ENCODE data around the gene ALDH3A2.

Gene ALDH3A2

GRCh38 chr17:19648475-19649273 lies at the start of gene ALDH3A2:
Gene ALDH3A2 (plus strand): TSS chr17:19648751. CDS start chr17:19648972, 221 bp downstream.
- Histone ChIP-seq H3K36me3 (ENCODE audit: control insufficient read depth in 2 of 2, insufficient read depth in 1 of 2, low read length in 2 of 2) (peaks cover 6 to 24% of the 10 kb centered on the region in 2 experiments; a peak in 2 of 3 replicates), H3K27ac (ENCODE audit: extremely low read depth, low read depth, low read length) (peak within 1 kb of the TSS; percentile 74), H3K4me3 (ENCODE audit: low read depth, low read length) (peak within 1 kb of the TSS; percentile 86), H3K4me1 (ENCODE audit: control insufficient read depth, insufficient read depth, low read length) (peaks cover 21% of the 10 kb centered on the region), H3K9me3 (ENCODE audit: control insufficient read depth, insufficient read depth, low read depth, low read length) (no peaks in the 10 kb centered on the region)
- POLR2A ChIA-PET = interaction anchor here (0.5 to 2.7 kb wide), 38 partner anchors 8 to 329 kb away, joined by 3 to 29 read pairs (median 4); partner anchors contain the start of genes AKAP10, MAPK7, SLC47A1 and ULK2
- CTCF ChIA-PET = interaction anchor here (0.6 to 5.1 kb wide), 15 partner anchors 11 to 1509 kb away, joined by 3 to 35 read pairs (median 4); partner anchors contain the start of gene B9D1
- TF ChIP-seq ZNF302 (tag by site-specific recombination; IDR thresholded peaks at IDR 0.05; ENCODE audit: low read depth) (no peak), GLIS2 (tag by site-specific recombination; IDR thresholded peaks at IDR 0.05) (peak; percentile 99), MYNN (tag by site-specific recombination; IDR thresholded peaks at IDR 0.05; ENCODE audit: borderline replicate concordance) (0 out of 2 replicates have a peak, but pooled peaks have one; percentile 3), ZBTB26 (tag by site-specific recombination; optimal IDR thresholded peaks at IDR 0.05) (peak; percentile 98), ZNF10 (tag by site-specific recombination; IDR thresholded peaks at IDR 0.05) (peak; percentile 61; the same call in 1 of the 2 replicates), SCRT2 (tag by site-specific recombination; IDR thresholded peaks at IDR 0.05) (peak; percentile 90), ZXDB (tag by site-specific recombination; IDR thresholded peaks at IDR 0.05) (peak; percentile 37; the same call in 1 of the 2 replicates), HIC1 (tag by site-specific recombination; IDR thresholded peaks at IDR 0.05) (peak; percentile 98), ZNF248 (tag by site-specific recombination; IDR thresholded peaks at IDR 0.05) (no peak), ZNF416 (tag by site-specific recombination; IDR thresholded peaks at IDR 0.05) (no peak), ZNF239 (tag by site-specific recombination; IDR thresholded peaks at IDR 0.05) (peak; percentile 75; the same call in 1 of the 2 replicates), ZNF701 (tag by site-specific recombination; IDR thresholded peaks at IDR 0.05) (no peak), ZNF37A (tag by site-specific recombination; IDR thresholded peaks at IDR 0.05) (no peak), ZBTB7A (tag by site-specific recombination; IDR thresholded peaks at IDR 0.05; ENCODE audit: low read depth) (peak; percentile 78), REPIN1 (tag by site-specific recombination; IDR thresholded peaks at IDR 0.05; ENCODE audit: low read depth) (peak; percentile 82; the same call in 1 of the 2 replicates), REST (tag by site-specific recombination; IDR thresholded peaks at IDR 0.05) (peak; percentile 16; the same call in 1 of the 2 replicates), ZNF626 (tag by site-specific recombination; IDR thresholded peaks at IDR 0.05) (no peak)
- TF ChIP-seq, protein P1, sequence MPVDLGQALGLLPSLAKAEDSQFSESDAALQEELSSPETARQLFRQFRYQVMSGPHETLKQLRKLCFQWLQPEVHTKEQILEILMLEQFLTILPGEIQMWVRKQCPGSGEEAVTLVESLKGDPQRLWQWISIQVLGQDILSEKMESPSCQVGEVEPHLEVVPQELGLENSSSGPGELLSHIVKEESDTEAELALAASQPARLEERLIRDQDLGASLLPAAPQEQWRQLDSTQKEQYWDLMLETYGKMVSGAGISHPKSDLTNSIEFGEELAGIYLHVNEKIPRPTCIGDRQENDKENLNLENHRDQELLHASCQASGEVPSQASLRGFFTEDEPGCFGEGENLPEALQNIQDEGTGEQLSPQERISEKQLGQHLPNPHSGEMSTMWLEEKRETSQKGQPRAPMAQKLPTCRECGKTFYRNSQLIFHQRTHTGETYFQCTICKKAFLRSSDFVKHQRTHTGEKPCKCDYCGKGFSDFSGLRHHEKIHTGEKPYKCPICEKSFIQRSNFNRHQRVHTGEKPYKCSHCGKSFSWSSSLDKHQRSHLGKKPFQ (tag by site-specific recombination; IDR thresholded peaks at IDR 0.05) = peak; percentile 58; the same call in 1 of the 2 replicates
- TF ChIP-seq, protein P2, sequence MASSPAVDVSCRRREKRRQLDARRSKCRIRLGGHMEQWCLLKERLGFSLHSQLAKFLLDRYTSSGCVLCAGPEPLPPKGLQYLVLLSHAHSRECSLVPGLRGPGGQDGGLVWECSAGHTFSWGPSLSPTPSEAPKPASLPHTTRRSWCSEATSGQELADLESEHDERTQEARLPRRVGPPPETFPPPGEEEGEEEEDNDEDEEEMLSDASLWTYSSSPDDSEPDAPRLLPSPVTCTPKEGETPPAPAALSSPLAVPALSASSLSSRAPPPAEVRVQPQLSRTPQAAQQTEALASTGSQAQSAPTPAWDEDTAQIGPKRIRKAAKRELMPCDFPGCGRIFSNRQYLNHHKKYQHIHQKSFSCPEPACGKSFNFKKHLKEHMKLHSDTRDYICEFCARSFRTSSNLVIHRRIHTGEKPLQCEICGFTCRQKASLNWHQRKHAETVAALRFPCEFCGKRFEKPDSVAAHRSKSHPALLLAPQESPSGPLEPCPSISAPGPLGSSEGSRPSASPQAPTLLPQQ (tag by site-specific recombination; IDR thresholded peaks at IDR 0.05) = peak; percentile 69; the same call in 1 of the 2 replicates
- TF ChIP-seq, protein P3, sequence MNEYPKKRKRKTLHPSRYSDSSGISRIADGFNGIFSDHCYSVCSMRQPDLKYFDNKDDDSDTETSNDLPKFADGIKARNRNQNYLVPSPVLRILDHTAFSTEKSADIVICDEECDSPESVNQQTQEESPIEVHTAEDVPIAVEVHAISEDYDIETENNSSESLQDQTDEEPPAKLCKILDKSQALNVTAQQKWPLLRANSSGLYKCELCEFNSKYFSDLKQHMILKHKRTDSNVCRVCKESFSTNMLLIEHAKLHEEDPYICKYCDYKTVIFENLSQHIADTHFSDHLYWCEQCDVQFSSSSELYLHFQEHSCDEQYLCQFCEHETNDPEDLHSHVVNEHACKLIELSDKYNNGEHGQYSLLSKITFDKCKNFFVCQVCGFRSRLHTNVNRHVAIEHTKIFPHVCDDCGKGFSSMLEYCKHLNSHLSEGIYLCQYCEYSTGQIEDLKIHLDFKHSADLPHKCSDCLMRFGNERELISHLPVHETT (tag by site-specific recombination; IDR thresholded peaks at IDR 0.05) = no peak
- TF ChIP-seq, protein P4, sequence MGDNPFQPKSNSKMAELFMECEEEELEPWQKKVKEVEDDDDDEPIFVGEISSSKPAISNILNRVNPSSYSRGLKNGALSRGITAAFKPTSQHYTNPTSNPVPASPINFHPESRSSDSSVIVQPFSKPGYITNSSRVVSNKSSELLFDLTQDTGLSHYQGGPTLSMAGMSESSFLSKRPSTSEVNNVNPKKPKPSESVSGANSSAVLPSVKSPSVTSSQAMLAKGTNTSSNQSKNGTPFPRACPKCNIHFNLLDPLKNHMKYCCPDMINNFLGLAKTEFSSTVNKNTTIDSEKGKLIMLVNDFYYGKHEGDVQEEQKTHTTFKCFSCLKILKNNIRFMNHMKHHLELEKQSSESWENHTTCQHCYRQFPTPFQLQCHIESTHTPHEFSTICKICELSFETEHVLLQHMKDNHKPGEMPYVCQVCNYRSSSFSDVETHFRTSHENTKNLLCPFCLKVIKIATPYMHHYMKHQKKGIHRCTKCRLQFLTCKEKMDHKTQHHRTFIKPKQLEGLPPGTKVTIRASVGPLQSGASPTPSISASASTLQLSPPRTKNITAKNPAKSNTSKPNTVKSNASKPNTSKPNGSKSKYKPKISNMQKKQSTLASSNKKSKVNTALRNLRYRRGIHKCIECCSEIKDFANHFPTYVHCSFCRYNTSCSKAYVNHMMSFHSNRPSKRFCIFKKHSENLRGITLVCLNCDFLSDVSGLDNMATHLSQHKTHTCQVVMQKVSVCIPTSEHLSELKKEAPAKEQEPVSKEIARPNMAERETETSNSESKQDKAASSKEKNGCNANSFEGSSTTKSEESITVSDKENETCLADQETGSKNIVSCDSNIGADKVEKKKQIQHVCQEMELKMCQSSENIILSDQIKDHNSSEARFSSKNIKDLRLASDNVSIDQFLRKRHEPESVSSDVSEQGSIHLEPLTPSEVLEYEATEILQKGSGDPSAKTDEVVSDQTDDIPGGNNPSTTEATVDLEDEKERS (tag by site-specific recombination; IDR thresholded peaks at IDR 0.05) = peak; percentile 75; the same call in 1 of the 2 replicates
